ENCODE measurements around the gene BPIFB6.

BPIFB6 gene, protein sequence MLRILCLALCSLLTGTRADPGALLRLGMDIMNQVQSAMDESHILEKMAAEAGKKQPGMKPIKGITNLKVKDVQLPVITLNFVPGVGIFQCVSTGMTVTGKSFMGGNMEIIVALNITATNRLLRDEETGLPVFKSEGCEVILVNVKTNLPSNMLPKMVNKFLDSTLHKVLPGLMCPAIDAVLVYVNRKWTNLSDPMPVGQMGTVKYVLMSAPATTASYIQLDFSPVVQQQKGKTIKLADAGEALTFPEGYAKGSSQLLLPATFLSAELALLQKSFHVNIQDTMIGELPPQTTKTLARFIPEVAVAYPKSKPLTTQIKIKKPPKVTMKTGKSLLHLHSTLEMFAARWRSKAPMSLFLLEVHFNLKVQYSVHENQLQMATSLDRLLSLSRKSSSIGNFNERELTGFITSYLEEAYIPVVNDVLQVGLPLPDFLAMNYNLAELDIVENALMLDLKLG

DNA sequence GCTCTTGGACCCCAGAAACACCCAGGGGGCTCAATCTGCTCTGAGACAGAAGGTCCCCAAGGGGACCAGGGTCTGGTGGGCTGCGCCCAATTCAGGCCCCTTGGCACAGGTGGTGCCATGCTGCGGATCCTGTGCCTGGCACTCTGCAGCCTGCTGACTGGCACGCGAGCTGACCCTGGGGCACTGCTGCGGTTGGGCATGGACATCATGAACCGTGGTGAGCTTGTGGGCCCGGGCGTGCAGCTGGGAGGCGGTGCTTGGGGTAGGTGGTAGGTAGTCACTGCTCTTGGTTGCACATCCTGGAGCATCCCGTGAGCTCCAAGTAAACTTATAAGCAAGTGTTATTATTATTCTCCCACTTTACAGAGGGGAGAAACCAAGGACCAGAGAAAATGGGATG lies at the start of gene BPIFB6:
Gene BPIFB6, plus strand, starts transcription at position 118 of the 400 bp plus-strand sequence. Its CDS starts 0 bp downstream, at position 118.
- DNase-seq = no peak

DNA sequence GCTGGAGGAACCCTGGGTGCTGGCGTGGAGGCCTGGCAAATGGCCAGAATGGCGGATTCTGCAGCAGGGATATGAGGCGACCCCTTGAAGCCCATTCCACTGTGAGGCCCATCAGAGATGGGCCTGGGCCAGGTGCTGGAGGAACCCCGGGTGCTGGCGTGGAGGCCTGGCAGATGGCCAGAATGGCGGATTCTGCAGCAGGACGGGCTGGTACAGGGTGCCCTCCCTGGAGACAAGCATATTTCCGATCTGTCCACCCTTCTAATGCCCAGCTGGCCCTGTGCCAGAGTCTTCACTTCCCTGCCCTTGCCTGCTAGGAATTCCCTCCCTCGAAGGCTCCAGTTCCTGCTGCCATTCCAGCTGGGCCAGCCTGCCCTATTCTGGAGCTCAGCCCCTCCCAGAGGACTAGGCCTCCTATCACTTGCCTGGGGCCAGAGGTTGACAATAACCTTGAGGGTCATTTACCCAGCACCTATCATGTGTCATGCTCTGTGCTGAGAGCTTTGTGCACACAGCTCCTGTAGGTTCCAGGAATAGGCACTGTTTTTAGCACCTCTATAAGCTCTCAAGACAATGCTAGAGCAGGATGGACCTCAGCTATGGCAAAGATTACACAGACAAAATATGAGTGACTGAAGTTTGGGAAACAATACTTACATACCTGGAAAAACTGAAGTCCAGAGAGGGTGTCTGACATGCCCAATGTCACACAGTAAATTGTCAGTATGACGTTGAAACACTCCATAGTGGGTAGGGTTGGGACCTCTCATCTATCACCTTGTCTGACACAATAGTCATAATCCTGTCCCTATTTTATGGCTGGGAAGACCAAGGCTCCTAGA lies 48.6 kb upstream of the BPIFB6 start:
- peak; percentile 45 for DNase-seq

DNA sequence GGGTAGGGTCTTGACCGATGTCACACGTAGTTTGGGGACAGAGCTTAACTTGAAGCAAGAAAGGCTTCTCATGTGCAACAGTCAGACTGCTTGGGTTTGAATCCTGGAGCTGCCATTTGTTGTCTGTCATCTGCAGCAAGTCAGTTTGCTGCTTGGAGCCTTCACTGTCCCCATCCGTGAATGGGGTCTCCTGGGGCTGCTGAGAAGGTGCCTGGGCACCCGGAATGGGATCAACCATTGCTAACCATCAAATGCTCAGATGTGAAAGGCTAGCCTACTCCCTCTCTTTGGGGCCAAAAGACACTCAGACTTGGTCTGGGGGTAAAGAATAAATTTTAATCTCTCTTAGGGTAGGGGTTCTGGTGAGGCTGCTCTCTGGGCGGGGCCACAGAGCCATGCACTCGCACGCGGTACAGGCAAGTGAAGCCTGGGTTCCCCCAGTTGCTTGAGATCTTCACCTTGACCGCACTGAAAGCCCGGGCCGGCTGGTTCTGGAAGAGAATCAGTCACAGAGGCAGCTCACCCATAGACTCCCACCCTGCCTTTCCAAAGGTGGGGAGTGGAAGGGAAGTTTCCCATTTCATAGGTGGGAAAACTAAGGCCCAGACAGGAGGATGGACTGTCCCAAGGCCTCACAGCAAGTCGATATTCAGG lies 47.9 kb upstream of the BPIFB6 start:
- DNase-seq = no peak

DNA sequence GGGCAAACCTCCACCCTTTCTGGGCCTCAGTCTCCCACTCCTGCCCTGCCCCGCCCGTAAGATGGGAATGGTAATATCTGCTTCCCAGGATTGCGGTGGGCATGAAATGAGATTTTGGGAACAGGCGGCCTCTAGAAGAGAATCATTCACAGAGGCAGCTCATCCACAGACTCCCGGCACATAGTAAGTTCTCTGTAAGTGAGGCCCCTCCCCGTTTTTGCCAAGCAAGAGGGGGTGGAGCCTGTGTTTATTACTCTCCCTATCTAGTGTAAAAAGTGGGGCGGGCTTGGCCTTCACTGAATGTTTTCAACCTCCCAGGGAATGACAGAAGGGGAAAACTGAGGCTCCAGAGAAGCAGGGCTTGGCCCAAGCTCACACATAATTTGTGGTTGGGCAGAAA lies 47.3 kb upstream of the BPIFB6 start:
- no peak for DNase-seq

DNA sequence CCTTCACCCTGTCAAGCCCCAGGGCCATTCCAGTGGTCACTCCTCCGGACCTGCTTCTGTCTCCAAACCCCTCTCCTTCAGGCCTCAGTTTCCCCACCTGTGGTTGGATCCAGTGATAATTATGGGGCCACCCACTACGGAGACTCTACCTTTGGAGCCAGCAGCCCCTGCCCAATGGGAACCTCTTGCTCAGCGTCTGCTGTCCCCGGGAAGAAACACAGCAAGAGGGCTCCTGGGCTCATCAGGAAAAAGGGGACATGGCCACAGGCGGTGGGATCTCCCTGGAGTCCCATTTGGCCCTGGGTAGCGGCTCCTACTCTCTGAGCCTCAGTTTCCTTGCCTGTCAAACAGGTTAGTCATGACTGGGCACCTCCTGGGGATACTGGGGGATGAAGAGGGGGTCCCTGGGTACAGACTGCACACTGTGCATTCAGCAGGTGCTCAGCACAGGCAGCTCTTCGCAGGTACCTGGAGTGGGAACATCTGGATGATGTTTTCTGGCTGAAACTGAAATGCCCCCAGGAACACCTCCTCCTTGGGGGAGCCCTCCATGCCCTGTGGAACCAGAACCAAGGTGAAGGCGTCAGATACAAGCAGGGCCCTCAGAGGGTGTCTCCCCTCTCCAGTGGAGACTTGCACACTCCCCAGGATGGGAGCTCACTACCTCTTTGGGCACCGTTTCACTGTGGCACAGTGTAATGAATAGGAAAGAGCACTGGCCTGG lies 46.7 kb upstream of the BPIFB6 start:
- DNase-seq = no peak

DNA sequence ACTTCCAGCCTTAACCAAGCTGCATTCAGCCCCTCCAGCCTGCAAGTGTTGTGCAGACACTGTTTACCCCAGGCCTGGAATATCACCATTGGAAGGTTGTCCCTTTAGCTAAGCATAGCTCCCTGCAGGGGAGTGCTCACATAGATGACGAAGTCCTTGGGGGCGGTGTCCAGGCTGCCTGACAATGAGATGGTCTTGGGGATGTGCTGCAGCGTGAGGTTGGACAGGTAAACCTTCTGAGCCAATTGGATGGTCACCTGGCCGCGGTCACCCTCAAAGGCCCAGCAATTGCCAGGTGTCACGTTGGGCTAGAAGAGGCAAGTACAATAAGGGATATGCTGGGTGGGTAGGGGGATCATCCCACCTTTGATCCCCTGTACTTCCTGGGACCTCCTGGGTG lies 45.9 kb upstream of the BPIFB6 start:
- DNase-seq = no peak

DNA sequence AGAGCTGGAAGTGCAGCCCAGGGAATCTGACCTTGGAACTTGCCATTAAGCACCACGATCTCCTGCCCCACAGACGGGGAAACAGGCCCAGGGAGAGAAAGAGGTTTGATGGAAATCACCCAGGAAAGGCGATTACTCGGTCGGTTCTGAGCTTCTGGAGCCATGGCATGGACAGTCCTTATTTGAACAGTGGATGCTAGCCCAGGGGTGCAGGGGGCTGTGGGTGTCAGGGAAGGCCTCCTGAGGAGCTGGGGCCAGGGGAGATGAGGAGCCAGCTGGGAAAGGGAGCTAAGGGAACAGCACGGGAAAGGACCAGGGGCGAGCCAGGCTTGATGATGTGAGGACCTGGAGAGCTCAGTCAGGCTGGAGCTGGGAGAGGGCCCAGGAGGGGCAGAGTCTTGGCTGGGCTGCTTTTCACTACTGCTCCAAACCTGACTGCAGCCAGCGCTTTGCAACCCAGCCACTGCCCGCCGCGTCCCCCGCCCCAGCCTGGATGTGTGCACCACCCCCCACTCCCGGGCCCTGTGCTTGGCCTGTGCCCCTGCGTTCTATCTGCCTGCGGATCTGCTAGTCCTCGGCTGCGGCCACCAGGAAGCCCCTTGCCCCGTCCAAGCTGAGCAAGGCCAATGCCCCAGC lies 45.0 kb upstream of the BPIFB6 start:
- no peak for DNase-seq

DNA sequence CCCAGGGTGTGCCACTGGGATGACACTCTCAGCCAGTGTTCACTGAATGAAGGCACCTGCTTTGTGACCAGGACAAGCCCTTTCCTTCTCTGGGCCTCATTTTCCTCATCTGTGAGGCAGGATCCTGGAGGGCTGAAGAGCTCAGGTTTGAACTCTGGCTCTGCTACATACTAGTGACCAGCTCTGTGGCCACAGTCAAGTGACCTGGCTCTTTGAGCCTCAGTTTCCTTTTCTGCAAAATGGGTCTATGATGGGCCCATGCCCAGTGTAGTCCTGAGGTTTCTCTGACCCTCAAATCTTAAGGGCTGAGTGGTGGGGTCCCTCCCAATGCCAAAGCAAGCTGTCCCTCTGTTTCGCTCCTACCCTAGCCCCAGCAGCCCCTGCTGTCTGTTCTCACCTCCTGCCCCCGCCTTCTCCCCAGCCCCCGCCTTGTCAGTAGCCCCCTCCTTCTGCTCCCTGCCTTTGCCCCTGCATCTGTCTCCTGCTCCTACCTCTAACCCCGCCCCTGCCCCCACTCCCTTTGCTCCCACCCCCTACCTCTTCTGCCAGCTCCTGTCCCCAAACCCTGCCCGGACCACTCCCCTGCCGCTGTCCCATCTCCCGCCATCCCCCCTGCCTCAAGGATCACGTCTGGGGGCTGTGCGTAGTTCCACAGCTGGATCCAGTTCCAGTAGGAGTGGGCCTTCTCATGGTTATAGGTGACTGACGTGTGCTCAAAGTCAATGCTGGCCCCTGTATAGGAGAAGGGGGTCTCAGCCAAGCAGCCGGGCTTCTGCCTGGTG lies 44.2 kb upstream of the BPIFB6 start:
- DNase-seq = no peak

DNA sequence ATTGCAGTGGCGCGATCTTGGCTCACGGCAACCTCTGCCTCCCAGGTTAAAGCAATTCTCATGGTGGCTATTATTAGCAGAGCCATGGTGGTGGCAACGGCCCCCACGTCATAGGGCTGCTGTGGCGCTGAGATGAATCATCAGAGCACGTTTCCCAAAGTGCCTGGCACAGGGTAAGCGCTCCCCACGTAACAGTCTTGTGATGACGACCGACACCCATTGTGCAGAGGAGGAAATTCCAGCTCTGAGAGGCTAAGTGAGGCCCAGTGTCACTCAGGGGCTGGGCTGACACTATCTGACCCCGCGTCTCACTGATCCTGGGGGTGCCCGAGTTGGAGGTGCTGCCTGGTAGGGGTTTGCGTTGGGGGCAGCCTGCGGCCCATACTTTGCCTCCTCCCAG lies 43.4 kb upstream of the BPIFB6 start:
- DNase-seq = no peak

DNA sequence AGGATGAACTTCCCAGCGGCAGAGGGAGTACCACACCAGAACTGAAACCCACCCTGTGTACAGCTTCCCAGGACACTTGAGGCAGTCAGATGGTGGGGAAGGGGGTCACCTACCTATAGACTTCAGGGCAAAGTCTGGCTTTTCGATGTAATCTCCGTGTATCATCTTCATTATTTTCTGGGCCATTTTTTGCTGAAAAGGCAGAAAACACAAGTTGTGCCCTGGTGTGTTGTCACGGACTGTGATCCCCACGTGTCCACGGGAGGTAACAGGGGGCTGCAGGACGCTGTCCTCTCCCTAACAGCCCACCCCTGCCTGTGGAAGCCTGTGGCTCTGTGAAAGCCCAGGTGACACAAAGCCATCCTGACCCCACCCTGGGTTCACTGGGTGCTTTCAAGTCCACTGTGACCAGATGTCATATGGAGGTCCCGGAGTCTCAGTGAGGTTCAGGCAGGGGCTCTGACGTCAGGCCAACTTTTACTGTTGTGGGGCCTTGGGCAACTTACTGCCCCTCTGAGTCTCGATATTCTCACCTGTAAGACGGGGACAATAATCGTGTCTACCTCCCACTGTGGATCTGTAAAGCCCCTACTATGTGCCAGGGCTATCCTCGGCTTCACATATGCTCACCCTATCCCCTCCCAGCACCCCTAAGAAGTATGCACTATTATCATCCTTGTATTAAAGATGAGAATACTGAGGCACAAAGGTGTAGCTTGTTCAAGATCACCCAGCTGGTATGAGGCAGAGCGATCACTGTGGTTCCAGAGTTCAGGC lies 41.8 kb upstream of the BPIFB6 start:
- no peak for DNase-seq

DNA sequence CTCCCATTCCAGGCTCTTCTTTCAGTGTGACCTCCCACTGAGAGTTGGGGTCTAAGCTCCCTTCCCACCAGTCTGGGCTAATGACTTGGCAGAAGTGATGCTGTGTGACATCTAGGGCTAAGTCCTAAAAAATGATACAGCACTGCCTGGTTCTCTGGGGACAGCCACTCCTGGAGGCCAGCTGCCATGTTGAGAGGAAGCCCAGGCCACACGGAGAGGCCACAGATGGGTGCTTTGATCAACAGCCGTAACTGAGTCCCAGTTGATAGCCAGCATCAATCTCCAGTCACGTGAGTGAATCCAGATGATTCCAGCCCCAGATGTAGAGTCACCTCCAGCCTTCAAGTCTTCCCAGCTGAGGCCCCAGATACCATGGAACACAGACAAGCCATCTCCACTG lies 41.0 kb upstream of the BPIFB6 start:
- no peak for DNase-seq

DNA sequence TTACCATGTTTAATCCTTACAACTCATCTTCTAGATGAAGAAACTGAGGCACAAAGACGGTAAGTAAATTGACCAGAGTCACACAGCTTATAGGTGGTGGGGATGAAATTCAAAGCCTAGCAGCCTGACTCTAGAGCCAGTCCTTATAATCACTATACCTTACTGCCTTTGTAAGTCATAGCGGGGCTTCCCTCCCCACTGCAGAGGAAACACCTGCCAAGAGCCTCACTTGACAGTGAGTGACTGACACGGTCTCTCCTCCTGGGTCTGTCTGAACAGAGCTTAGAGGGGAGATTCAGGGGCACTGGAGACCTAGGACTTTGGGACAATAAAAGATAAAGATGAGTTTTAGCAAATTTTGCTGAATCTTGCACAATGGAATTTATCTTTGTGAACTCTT lies 40.1 kb upstream of the BPIFB6 start:
- no peak for DNase-seq

DNA sequence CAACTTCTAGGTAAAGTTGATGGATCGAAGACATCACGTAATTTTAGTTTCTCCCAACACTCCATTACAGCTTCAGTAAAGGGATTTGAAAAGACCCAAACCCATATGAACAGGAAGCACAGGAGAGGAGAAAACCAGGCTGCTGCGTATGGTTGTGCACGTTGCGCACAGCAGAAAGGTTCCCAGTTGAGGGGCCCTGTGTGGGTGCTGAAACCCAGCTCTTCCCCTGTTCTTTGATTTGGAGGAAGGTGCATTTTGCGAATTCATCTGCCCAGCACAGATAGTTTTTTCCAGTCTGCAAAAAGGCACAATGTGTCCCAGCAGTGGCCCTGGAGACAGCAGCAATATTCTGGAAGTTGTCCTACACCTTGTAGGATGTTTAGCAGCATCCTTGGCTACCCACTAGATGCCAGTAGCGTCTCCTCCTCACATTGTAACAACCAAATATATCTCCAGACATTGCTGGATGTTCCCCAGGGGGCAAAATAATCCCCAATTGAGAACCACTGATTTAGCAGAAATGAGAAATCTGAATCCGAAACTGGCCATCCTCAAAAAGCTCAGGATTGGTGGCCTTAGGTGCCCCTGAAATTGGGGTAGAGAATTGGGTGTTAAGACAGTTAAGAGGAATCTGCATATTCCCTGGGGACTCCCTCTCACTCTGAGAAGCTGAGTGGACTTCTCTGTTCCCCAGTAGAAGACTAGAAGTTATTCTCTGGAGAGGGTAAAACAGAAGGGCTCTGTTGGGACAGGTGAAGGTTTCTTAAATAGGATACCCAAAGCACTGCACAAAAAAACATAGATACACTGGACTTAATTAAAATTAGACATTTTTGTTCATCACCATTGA lies 39.4 kb upstream of the BPIFB6 start:
- DNase-seq = no peak

DNA sequence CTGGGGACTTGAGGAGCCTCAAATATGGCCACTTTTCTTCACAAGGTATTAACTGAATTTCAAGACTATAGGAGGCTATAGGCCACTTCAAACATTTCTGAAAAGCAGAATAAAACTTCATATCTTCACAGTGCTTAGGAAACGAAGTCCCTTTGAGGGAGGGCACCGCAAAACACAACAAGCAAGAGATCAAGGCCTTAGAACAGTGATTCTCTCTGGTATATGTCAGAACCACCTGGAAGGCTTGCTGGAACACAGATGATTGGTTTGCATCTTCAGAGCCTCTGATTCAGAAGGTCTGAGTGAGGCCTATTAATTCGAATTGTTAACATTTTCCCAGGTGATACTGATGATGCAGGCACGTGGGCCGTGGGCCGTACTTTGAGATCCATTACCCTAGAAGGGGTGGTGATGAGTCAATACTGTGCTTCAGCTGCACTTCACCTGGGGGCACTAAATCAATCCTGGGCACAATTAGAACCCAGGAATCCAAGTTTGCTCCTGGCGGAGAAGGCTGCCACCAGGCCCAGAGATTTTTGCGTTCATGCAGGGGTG lies 37.9 kb upstream of the BPIFB6 start:
- DNase-seq = no peak

DNA sequence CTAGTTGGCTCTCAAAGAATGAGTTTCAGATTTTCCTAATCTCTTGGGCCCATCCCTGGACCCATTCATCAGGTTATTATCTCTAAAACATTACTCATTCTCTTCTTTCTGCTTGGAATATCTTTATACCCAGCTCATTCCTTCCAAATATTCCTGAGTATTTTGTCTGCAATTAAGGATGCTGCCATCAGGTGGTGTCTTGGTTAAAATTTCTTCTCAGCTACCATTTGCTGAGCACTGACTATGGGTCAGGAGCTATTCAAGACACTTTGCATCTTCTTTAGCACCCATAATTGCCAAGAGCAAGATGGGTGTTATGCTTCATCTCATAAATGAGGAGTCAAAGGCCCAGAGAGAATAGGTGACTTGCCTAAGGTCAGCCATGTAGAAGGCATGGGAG lies 35.6 kb upstream of the BPIFB6 start:
- DNase-seq = no peak

DNA sequence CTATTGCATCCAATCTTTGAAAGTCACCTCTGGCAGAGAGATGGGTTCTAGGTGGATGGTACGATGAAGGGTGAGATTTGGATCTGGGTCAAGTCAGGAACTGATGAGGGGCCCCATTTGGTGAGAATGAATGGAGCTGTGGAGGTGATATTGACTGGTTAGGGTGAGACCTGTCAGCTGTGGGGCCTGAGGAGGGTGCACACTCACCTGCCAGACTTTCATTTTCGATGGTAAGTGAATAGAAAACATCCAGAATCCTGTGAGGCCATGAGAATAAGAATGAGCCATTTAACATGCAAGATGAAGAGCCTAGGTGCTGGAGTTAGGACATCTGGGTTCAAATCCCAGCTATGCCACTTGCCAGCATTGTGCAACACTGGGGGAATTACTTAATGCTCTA lies 34.0 kb upstream of the BPIFB6 start:
- DNase-seq = no peak

DNA sequence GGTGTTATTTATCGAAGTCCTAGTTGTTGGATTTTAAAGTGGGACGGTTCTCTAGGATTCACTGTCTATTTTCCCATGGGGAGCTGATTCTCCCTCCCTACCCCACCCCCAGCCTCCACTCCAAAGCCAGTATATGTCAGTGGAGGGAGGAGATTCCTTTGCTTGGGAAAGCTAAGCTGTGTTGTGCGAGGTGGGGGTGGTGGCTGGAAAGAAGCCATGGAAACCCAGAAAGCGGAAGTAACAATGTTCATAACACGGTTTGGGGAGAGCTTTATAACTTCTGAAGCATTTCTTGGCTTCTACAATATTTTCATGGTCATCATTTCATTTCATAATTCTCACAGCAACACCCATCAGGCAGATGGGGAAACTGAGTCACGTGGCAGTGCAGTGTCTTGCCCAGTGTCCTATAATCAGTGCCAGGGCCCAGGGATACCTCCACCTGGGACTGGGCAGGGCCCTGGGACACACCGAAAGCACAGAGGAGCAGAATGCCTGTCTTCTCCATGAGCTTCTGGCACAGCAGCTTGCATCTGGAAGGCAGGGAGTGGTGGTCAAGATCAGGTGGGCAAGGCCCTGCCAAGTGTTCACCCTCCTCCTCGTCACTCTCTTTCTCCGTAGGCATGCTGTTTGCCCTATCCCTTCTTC lies 31.7 kb upstream of the BPIFB6 start:
- no peak for DNase-seq

DNA sequence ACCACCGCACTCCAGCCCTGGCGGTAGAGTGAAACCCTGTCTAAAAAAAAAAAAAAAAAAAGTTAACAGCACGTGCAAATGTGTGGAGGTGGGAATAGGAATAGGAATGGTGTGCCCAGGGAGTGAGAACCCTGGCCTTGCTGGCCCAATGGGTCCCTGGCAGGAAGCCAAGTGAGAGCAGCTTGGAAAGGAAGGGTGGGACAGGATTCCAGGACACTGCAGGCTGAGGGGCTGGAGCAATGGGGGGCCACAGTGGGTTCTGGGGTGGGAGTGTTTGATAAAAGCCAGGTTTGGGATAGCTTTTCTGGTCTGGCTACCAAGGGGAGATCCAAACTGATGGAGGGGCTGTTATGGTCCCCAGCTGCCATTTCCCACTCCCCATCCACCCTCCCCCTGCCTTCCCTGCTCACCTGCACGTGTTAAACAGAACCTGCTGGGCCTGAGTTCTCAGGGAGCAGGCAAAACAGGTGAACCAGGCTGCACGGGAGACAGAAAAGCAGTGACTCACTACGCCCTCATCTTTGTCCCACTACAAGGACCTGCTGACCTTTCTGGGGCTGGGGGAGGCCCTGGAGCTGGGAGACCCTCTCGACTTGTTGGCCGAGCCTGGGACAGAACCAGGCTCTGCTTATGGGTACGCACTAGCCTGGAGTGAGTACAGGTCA lies 30.5 kb upstream of the BPIFB6 start:
- no peak for DNase-seq
